HG02571 (cell line): ENCODE results near the gene AHSP.
A peak's percentile ranks its signal among the peaks of the same experiment; 100 is the strongest.
"Not testable (repeated sequence)": the region's sequence is repeated elsewhere in the genome, so short reads cannot be mapped to it uniquely, and the experiment has no call there.

Experiments
- ATAC-seq: cut with Tn5 transposase; IDR thresholded peaks from one replicate; pipeline ENCODE4 v1.9.1; 2021; ENCODE audit warnings: mild to moderate bottlenecking, moderate library complexity; ENCODE audit not compliant: unreplicated experiment

AHSP gene, protein sequence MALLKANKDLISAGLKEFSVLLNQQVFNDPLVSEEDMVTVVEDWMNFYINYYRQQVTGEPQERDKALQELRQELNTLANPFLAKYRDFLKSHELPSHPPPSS

GRCh38 chr16:31527734-31528274 is at the start of gene AHSP:
AHSP (plus strand) TSS chr16:31527900; CDS start chr16:31528140, 240 bp downstream.
- ATAC-seq: no peak

DNA sequence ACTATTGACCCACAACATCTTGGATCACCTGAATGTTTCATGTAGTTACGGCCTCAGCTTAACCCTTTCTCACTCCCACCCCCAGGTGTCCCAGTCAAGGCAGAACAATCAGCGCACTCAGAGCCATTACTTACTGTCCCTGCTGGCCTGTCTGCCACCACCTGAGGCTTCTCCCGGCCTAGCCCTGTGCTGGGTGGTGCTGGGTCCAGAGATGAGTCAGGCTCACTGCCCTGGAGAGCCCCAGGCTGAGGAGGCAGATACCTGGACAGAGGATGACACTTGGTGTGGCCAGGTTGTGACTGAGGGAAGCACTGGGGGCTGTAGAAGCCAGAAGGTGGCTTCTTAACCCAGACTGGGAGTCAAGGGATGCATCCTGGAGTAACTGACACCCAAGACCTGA is 48.7 kb upstream of the AHSP start:
- ATAC-seq: no peak

- ATAC-seq: no peak
Observed at GRCh38 chr16:31479751-31480150, 47.9 kb upstream of the AHSP start.

DNA sequence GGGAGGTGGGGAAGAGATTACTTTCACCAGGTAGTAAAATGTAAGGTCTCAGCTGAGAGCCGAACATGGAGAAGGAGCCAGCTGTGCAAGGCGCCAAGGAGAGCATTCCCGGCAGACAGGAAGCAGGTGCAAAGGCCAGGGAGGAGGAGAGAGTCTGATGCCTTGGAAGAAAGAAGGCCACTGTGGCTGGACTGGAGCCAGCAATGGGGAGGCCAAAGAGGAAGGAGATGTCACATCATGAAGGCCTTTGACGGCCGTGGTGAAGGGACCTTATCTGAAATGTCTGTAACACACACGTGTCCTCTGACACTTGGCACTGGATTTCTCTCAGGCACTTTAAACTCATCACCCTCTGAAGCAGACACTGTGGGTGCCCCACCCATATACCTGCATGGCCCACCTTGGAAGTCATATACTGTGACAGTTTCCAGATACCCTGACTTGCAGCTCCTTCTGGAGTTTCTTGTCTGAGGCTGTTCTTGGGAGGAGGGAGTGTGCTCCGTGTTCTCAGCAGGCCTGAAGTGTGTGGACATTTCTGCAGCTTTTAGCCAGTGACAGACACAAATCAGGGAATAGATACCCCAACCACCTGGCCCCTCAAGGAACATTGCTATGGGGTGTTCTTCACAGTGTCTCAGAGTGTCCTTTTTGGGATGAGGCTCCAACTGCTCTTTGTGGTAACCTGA is 46.7 kb upstream of the AHSP start:
- ATAC-seq: no peak

DNA sequence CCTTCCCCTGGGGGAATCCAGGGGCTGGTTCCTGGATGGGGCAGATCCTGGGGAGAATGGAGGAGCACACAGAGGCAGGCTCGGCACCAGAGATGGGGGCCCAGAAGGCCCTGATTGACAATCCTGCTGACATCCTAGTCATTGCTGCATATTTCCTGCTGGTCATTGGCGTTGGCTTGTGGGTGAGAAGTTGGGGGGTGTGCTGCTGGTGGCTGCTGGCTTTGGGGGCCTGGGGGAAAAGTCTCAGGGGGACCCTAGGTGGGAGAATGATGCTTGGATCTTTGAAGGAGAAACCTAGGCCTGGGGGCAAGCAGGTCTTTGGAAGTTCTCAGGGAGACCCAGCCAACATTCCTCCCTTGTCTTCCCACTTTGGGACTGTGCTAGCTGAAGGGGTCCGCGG is 44.6 kb upstream of the AHSP start, which contains the start of gene SLC5A2:
SLC5A2 (plus strand) TSS at position 43 of the 400 bp plus-strand sequence; CDS start at position 57, 14 bp downstream.
- no peak for ATAC-seq

- not testable (repeated sequence) for ATAC-seq
Observed at GRCh38 chr16:31484048-31484447, 43.7 kb upstream of the AHSP start.

DNA sequence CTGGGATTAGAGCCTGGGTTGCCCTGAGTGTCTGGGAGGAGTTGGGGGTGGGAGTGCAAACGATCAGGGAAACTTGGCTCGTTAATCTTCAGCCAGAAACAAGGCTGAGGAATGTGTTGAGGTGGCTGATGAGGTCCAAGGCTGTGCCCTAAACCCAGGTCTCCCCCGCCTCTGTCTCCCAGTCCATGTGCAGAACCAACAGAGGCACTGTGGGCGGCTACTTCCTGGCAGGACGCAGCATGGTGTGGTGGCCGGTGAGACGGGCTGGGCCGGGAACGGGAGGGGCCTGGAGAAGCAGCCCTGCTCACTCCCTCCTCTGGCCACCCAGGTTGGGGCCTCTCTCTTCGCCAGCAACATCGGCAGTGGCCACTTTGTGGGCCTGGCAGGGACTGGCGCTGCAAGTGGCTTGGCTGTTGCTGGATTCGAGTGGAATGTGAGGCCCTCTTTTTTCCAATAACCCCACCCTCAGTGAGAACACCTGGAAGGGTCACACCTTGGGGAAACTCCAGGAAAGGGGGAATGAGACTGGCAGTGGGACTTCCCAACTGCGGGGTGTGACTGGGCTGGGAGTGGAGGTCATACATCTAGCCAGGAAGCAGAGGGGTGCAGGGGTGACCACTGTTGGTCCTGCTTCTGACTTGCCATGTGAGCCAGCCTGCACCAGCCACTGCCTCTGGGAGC is 43.1 kb upstream of the AHSP start:
- ATAC-seq: no peak

GRCh38 chr16:31485571-31485970 is 42.1 kb upstream of the AHSP start:
- ATAC-seq: no peak

GRCh38 chr16:31486045-31486444 is 41.7 kb upstream of the AHSP start:
- no peak for ATAC-seq

GRCh38 chr16:31487071-31487719 is 40.5 kb upstream of the AHSP start:
- no peak for ATAC-seq

DNA sequence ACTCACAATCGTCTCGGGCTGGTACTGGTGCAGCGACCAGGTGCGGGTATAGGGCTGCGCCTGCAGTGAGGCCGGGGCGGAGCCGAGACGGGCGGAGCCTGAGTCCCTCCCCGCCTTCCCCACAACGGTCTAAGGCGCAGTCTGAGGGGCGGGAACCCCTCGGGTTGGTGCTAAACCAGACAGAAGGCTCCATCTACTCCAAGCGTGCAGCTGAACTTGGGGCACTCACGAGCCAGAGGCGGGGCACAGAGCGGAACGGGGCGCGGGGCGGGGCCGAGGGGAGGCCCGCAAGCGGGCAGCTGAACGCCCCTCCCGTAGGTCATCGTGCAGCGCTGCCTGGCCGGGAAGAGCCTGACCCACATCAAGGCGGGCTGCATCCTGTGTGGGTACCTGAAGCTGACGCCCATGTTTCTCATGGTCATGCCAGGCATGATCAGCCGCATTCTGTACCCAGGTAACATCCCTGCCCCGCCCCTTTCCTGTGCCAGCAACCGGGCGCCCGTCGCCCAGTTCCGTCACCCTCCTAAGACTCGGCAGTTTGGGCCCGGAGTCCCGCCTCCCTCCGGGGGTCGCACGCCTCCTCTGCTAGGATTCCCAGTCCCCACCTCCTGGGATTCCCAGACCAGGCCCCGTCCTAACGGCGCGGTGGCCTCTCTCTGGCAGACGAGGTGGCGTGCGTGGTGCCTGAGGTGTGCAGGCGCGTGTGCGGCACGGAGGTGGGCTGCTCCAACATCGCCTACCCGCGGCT is 39.8 kb upstream of the AHSP start:
- ATAC-seq: peak; percentile 69

GRCh38 chr16:31488468-31489297 is 39.0 kb upstream of the AHSP start:
- ATAC-seq: no peak

DNA sequence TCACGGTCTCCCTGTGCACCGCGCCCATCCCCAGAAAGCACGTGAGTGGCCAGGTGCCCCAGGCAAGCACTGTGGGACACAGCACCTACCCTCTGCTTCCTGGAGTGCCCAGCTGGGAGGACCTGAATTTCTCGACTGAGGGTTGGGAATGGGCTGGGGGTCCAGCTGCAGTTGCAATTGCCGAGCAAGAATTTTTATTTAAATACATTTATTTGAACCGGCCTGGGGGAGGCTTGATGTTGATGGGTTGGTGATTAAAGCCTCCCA is 38.5 kb upstream of the AHSP start:
- no peak for ATAC-seq

DNA sequence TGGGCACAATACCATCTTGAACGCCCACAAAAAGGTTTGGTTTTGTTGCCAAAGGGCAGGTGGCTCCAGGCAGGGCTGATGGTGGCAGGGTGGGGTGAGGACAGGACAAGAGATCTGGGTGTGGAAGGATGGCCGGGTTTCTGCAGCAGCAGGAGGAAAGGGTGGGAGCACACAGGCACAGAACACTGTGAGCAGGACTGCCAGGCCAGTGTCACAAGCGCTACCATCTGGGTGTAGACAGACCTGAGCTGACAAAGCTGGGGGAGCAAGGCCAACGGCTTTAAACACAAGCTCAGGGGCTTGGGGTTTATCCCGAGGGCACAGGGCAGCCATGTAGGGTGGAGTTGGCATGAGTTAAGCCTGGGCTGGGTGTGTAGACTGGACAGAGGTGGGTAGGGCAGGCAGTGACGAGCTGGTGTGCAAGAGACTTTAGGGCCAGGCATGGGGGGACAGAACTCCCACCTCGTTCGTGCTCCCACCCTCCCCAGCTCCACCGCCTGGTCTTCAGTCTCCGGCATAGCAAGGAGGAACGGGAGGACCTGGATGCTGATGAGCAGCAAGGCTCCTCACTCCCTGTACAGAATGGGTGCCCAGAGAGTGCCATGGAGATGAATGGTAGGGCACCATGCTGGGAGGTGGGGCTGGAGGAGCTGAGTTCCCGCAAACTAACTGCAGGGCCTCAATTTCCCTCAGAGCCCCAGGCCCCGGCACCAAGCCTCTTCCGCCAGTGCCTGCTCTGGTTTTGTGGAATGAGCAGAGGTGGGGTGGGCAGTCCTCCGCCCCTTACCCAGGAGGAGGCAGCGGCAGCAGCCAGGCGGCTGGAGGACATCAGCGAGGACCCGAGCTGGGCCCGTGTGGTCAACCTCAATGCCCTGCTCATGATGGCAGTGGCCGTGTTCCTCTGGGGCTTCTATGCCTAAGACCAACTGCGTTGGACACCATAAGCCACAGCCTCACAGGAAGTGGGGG is 37.8 kb upstream of the AHSP start:
- ATAC-seq: no peak

- no peak for ATAC-seq
Observed at GRCh38 chr16:31491778-31492418, 35.8 kb upstream of the AHSP start.

- no peak for ATAC-seq
Observed at GRCh38 chr16:31493506-31494125, 34.1 kb upstream of the AHSP start.

DNA sequence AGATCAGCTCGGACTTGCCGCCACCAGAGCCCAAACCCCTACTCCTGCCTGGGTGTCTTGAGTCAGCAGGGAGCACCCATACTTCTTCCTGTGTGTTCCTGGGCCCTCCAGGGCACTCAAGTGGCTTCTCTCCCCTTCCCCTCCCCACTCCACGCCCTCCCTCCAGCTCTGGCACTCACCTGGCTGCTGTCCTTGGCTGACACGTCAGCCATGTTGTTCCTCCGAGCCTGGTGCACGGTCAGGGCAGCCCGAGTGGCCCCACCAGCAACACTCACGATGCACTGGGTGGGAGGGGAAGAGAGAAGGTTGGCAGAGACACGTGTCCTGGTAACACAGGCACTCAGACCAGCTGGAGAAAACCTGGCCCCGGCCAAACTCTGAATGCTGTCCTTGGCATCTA is 31.0 kb upstream of the AHSP start:
- no peak for ATAC-seq

DNA sequence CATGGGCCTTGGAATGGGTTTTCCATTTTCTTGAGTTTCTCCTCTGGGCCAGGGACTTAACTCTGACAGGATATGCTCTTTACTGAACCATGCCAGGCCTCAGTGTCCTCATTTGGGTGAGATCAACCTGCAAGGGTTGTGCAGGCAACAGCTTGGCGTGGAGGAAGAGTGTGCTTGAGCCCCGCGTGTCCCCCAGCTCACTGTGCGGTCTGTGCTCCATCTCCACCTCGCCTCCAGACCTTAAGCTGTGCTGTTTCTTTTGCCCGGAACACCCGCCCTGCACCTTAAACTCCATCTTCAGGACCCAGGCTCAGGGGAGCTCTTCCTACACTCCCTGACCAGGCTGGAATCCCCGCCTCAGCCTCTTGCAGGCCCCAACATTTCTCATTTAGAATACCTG is 29.2 kb upstream of the AHSP start:
- no peak for ATAC-seq
